H1 (cell line): Measurements from ENCODE around the gene CELF2. TPM values are rescaled to one million over a fixed set of nuclear protein-coding genes. Genes with fewer than 3 reads are reported as not detected.

ENCODE experiments used
- CTCF ChIA-PET: fragments of 300-600 bp; sonication (Branson Sonifier 250); formaldehyde crosslinking; loops from one replicate; lab custom pipeline; 2021; ENCODE audit not compliant: partially characterized antibody; lab: Charles Lee
- POLR2A ChIA-PET: fragments of 300-600 bp; sonication (Branson Sonifier 250); formaldehyde crosslinking; loops from one replicate; lab custom pipeline; 2021; ENCODE audit warnings: inconsistent platforms; ENCODE audit not compliant: partially characterized antibody; lab: Charles Lee
- DNase-seq, 2 experiments: peaks; one replicate each; pipeline versions ENCODE4 v3.0.0 to v3.0.0-alpha.2; 2010 to 2022; ENCODE audit warnings: low spot score in 2 of 2, low read depth in 1 of 2, mixed read lengths in 1 of 2
- FAIRE-seq: peaks from 2 replicates; lab custom pipeline; 2011; peaks lifted over from hg19 to GRCh38; lab: Jason Lieb, UNC
- H2AFZ ChIP-seq: 2 replicates; pipeline ENCODE4 v1.8.1; 2012; ENCODE audit warnings: low read length, inconsistent platforms
- H2AK5ac ChIP-seq: 2 replicates; pipeline ENCODE4 v1.6.1; 2013; ENCODE audit warnings: low read depth, low read length
- H2BK120ac ChIP-seq: replicated peaks from 2 replicates; pipeline ENCODE3; 2013; ENCODE audit warnings: low read depth, low read length, inconsistent platforms
- H2BK12ac ChIP-seq: 2 replicates; pipeline ENCODE4 v1.6.1; 2013; ENCODE audit warnings: low read depth, low read length
- H2BK15ac ChIP-seq: 2 replicates; pipeline ENCODE4 v1.6.1; 2013; ENCODE audit warnings: low read length
- H2BK20ac ChIP-seq: 2 replicates; pipeline ENCODE4 v1.6.1; 2013; ENCODE audit warnings: low read length
- H2BK5ac ChIP-seq: 2 replicates; pipeline ENCODE4 v1.6.1; 2013; ENCODE audit warnings: low read depth, low read length
- H3K14ac ChIP-seq: 2 replicates; pipeline ENCODE4 v1.6.1; 2013; ENCODE audit warnings: inconsistent platforms; ENCODE audit not compliant: insufficient read length
- H3K18ac ChIP-seq: 2 replicates; pipeline ENCODE4 v1.6.1; 2013; ENCODE audit warnings: low read length; ENCODE audit errors: extremely low read depth
- H3K23ac ChIP-seq: 2 replicates; pipeline ENCODE4 v1.6.1; 2013; ENCODE audit warnings: inconsistent platforms; ENCODE audit not compliant: insufficient read length
- H3K23me2 ChIP-seq: 2 replicates; pipeline ENCODE4 v1.6.1; 2013; ENCODE audit warnings: low read depth, low read length
- H3K27ac ChIP-seq: 2 replicates; pipeline ENCODE4 v1.6.1; 2011; ENCODE audit warnings: low read depth, low read length, inconsistent platforms
- H3K27me3 ChIP-seq, 4 experiments: replicated peaks in 1 of 4; 1 replicate in 1 of 4; 2 replicates in 3 of 4; pipeline versions ENCODE4 v1.6.1 to v1.8.1; 2011 to 2013; ENCODE audit warnings: low read length in 3 of 4, mild to moderate bottlenecking in 3 of 4, inconsistent platforms in 2 of 4, mixed read lengths in 2 of 4, moderate library complexity in 1 of 4; ENCODE audit not compliant: control insufficient read depth in 3 of 4, insufficient read depth in 3 of 4; ENCODE audit errors: extremely low read depth in 1 of 4
- H3K36me3 ChIP-seq, 4 experiments: 2 replicates each; pipeline versions ENCODE4 v1.6.1 to v1.8.1; 2011 to 2013; ENCODE audit warnings: mild to moderate bottlenecking in 4 of 4, low read length in 3 of 4, moderate library complexity in 2 of 4, control low read depth in 1 of 4, inconsistent platforms in 1 of 4; ENCODE audit not compliant: insufficient read depth in 4 of 4, control insufficient read depth in 2 of 4
- H3K4ac ChIP-seq: replicated peaks from 2 replicates; pipeline ENCODE3; 2013; ENCODE audit warnings: low read length, low read depth, mixed read lengths, inconsistent platforms; ENCODE audit not compliant: insufficient read length
- H3K4me1 ChIP-seq, 4 experiments: replicated peaks in 1 of 4; 1 replicate in 1 of 4; 2 replicates in 3 of 4; pipeline versions ENCODE4 v1.6.1 to v1.8.1; 2011 to 2013; ENCODE audit warnings: low read length in 3 of 4, inconsistent platforms in 2 of 4, mixed read lengths in 1 of 4; ENCODE audit not compliant: insufficient read depth in 4 of 4, control insufficient read depth in 3 of 4
- H3K4me2 ChIP-seq, 2 experiments: 2 replicates each; pipeline versions ENCODE4 v1.6.1 to v1.8.1; 2011 to 2013; ENCODE audit warnings: low read depth in 2 of 2, low read length in 2 of 2, control low read depth in 1 of 2, inconsistent platforms in 1 of 2, mild to moderate bottlenecking in 1 of 2; ENCODE audit not compliant: insufficient read depth in 1 of 2
- H3K4me3 ChIP-seq, 4 experiments: fragments of 200-600, 300-600 bp in 1 of 4; sonication (generic), shearing (Covaris generic), sonication (Bioruptor Twin) in 1 of 4; 2 replicates each; pipeline versions ENCODE4 v1.5.1 to v1.8.1; 2011 to 2016; ENCODE audit warnings: low read length in 4 of 4, low read depth in 3 of 4, control low read depth in 2 of 4, inconsistent platforms in 2 of 4, mild to moderate bottlenecking in 2 of 4, mixed read lengths in 1 of 4, moderate library complexity in 1 of 4; ENCODE audit not compliant: insufficient read depth in 2 of 4; ENCODE audit errors: extremely low read depth in 1 of 4
- H3K56ac ChIP-seq: replicated peaks from 2 replicates; pipeline ENCODE3; 2013; ENCODE audit warnings: low read depth, mild to moderate bottlenecking, mixed read lengths, low read length, inconsistent platforms; ENCODE audit not compliant: insufficient read length
- H3K79me1 ChIP-seq: 2 replicates; pipeline ENCODE4 v1.6.1; 2013; ENCODE audit warnings: low read depth, low read length, control low read depth
- H3K79me2 ChIP-seq, 2 experiments: 2 replicates each; pipeline versions ENCODE4 v1.6.1 to v1.8.1; 2012 to 2013; ENCODE audit warnings: low read length in 2 of 2, mild to moderate bottlenecking in 2 of 2, inconsistent platforms in 1 of 2; ENCODE audit not compliant: insufficient read depth in 2 of 2, control insufficient read depth in 1 of 2
- H3K9ac ChIP-seq, 4 experiments: replicated peaks in 1 of 4; 1 replicate in 1 of 4; 2 replicates in 3 of 4; pipeline versions ENCODE4 v1.6.1 to v1.8.1; 2011 to 2013; ENCODE audit warnings: low read depth in 3 of 4, low read length in 3 of 4, control low read depth in 2 of 4, mild to moderate bottlenecking in 2 of 4, moderate library complexity in 2 of 4, inconsistent platforms in 1 of 4; ENCODE audit errors: extremely low read depth in 1 of 4
- H3K9me3 ChIP-seq, 2 experiments: 2 replicates each; pipeline versions ENCODE4 v1.6.1 to v1.8.1; 2012 to 2013; ENCODE audit warnings: mild to moderate bottlenecking in 2 of 2, moderate library complexity in 2 of 2, control low read depth in 1 of 2, inconsistent platforms in 1 of 2, low read depth in 1 of 2, low read length in 1 of 2, mixed read lengths in 1 of 2; ENCODE audit not compliant: insufficient read depth in 2 of 2
- H4K20me1 ChIP-seq, 2 experiments: replicated peaks in 1 of 2; 2 replicates each; pipeline versions ENCODE3 to v1.8.1; 2011 to 2013; ENCODE audit warnings: inconsistent platforms in 2 of 2, low read length in 2 of 2, mild to moderate bottlenecking in 1 of 2; ENCODE audit not compliant: insufficient read depth in 2 of 2, control insufficient read depth in 1 of 2
- H4K5ac ChIP-seq: 2 replicates; pipeline ENCODE4 v1.6.1; 2013; ENCODE audit warnings: low read length, low read depth, mixed read lengths, inconsistent platforms; ENCODE audit not compliant: insufficient read length
- H4K8ac ChIP-seq: 2 replicates; pipeline ENCODE4 v1.8.0; 2013; ENCODE audit warnings: mild to moderate bottlenecking, moderate library complexity, low read length, inconsistent platforms; ENCODE audit not compliant: insufficient read depth; ENCODE audit errors: extremely low read depth
- H4K91ac ChIP-seq: replicated peaks from 2 replicates; pipeline ENCODE3; 2013; ENCODE audit warnings: low read length, mixed read lengths, inconsistent platforms; ENCODE audit not compliant: insufficient read length
- ASH2L ChIP-seq: fragments of 200-600, 300-600 bp; sonication (generic); IDR thresholded peaks from one replicate; pipeline ENCODE4 v1.7.1; 2017; ENCODE audit warnings: low read length
- CHD1 ChIP-seq: IDR thresholded peaks from 2 replicates; pipeline ENCODE4 v1.6.1; 2012; ENCODE audit warnings: low read depth, low read length, improper control_type of control experiment
- EP300 ChIP-seq, 2 experiments: IDR thresholded peaks; 1 replicate in 1 of 2; 2 replicates in 1 of 2; pipeline ENCODE4 v1.6.1; 2011 to 2012; ENCODE audit warnings: low read depth in 2 of 2, low read length in 2 of 2, mild to moderate bottlenecking in 2 of 2, borderline replicate concordance in 1 of 2, inconsistent platforms in 1 of 2, moderate library complexity in 1 of 2
- NRF1 ChIP-seq: IDR thresholded peaks from 2 replicates; pipeline ENCODE4 v1.6.1; 2011; ENCODE audit warnings: mild to moderate bottlenecking, low read depth, low read length, improper control_type of control experiment
- RNF2 ChIP-seq: fragments of 200-900, 300-1000 bp; sonication (generic); IDR thresholded peaks from 2 replicates; pipeline ENCODE4 v1.7.1; 2016; ENCODE audit warnings: borderline replicate concordance, low read depth, mild to moderate bottlenecking, antibody characterized with exemption, low read length; ENCODE audit not compliant: poor library complexity, severe bottlenecking; ENCODE audit errors: missing control alignments
- SP1 ChIP-seq: IDR thresholded peaks from 2 replicates; pipeline ENCODE4 v1.6.1; 2011; ENCODE audit warnings: low read depth, low read length
- TAF1 ChIP-seq: IDR thresholded peaks from 2 replicates; pipeline ENCODE4 v1.6.1; 2011; ENCODE audit warnings: mild to moderate bottlenecking, low read depth, low read length
- ZNF274 ChIP-seq: IDR thresholded peaks from 2 replicates; pipeline ENCODE4 v1.7.0; 2012; ENCODE audit warnings: low read length, borderline replicate concordance; ENCODE audit errors: extremely low read depth
- WGBS, 2 experiments: shearing (Covaris generic) in 1 of 2; methylation state at CpG; one replicate each; pipeline versions ENCODE4 v1.1.6 to v1.1.7; 2013 to 2015; ENCODE audit warnings: low lambda C conversion rate in 2 of 2, mixed read lengths in 2 of 2, inconsistent platforms in 1 of 2, low coverage in 1 of 2, missing lambda C conversion rate in 1 of 2; ENCODE audit not compliant: insufficient replicate concordance in 2 of 2, insufficient coverage in 1 of 2, insufficient read length in 1 of 2; ENCODE audit errors: extremely low coverage in 1 of 2, missing lambda C conversion rate in 1 of 2; 5-methylcytosine and 5-hydroxymethylcytosine counted together
- polyA plus RNA-seq, 7 experiments: library from polyadenylated mRNA; depleted of rRNA in 3 of 7; stranded (reverse) in 5 of 7; unstranded in 2 of 7; fragments of >200 nt in 5 of 7; fragments of 200-250 nt in 2 of 7; gene quantifications; 1 replicate in 5 of 7; 2 replicates in 1 of 7; 4 replicates in 1 of 7; pipeline versions ENCODE4 v1.2.1 to v1.2.3, GENCODE V29; 2011 to 2013; ENCODE audit warnings: missing spikeins in 2 of 7, mixed read lengths in 2 of 7
- total RNA-seq: library from RNA; stranded (reverse); fragmentation: NEBNext Ultra II Directional; extraction: Animal tissue kit (Norgen Biotek cat#: 25700); gene quantifications from 2 replicates; pipeline ENCODE4 v1.2.1, GENCODE V29; 2021

The CELF2 gene
- total and polyA plus RNA-seq, 2 of the 8 experiments (the other 6 are each of a cell fraction or from before 2014, with no cell fraction given) = 18.3 to 22.7 TPM

- Histone ChIP-seq H4K20me1 (no peaks in the 10 kb centered on the region), H3K23ac (no peak overlapping the region), H3K27ac (no peak overlapping the region), H3K79me1 (no peaks in the 10 kb centered on the region), H3K56ac (no peak overlapping the region), H3K9me3 (no peaks in the 10 kb centered on the region), H2AFZ (no peak overlapping the region), H3K27me3 (no peaks in the 10 kb centered on the region), H2BK5ac (no peak overlapping the region), H3K18ac (no peak overlapping the region), H2BK15ac (no peak overlapping the region), H3K36me3 (no peaks in the 10 kb centered on the region; a peak in 1 of 8 replicates), H3K4ac (no peak overlapping the region), H3K4me3 (no peak overlapping the region), H3K4me2 (no peak overlapping the region), H3K9ac (no peak overlapping the region), H2AK5ac (no peak overlapping the region), H2BK12ac (no peak overlapping the region), H3K4me1 (peaks cover 0 to under 1% (median 0%) of the 10 kb centered on the region in 4 experiments; a peak in 2 of 7 replicates), H3K23me2 (no peaks in the 10 kb centered on the region), H4K8ac (no peak overlapping the region), H3K14ac (no peak overlapping the region), H4K5ac (no peak overlapping the region), H4K91ac (no peak overlapping the region), H3K79me2 (no peaks in the 10 kb centered on the region), H2BK20ac (no peak overlapping the region), H2BK120ac (no peak overlapping the region)
- no peak for FAIRE-seq
- CTCF ChIA-PET = interaction anchor here (0.8 to 1.4 kb wide), 3 partner anchors 13 to 38 kb away, joined by 3 read pairs; no protein-coding TSS in a partner anchor
- no peak for DNase-seq
- POLR2A ChIA-PET = interaction anchor here (1.0 kb wide), 1 partner anchor 16 kb away, joined by 3 read pairs; no protein-coding TSS in a partner anchor
- WGBS, 2 experiments = 86% methylated on average over 8 of the region's 8 CpGs; no CpG with 5 or more reads in 1 of the 2 experiments
- no peak for TF ChIP-seq SP1
- no peak for TF ChIP-seq ZNF274
- no peak for TF ChIP-seq NRF1
- TF ChIP-seq CHD1 = no peak
- TF ChIP-seq RNF2 = no peak
- TF ChIP-seq ASH2L = no peak
- no peak for TF ChIP-seq EP300 (IDR thresholded peaks at IDR 0.05; ENCODE audit: borderline replicate concordance in 1 of 2, low read depth in 2 of 2, low read length in 2 of 2)
- no peak for TF ChIP-seq TAF1
Observed at GRCh38 chr10:11232222-11232961, 214.7 kb downstream of the CELF2 start.
